B cell (primary cell): Measurements from ENCODE around the gene BAHCC1. TPM values are rescaled to one million over a fixed set of nuclear protein-coding genes. Genes with fewer than 3 reads are reported as not detected.

Experiments
- ATAC-seq: fragments of 200-7000 bp; cut with Tn5 transposase; one replicate; pipeline ENCODE4 v1.10.0; 2021; ENCODE audit warnings: low read depth, mild to moderate bottlenecking, moderate number of reproducible peaks, moderate library complexity
- CTCF ChIA-PET: fragments of 350-600 bp; sonication (Branson Sonifier 250); formaldehyde crosslinking; loops from one replicate; lab custom pipeline; 2021; ENCODE audit warnings: antibody characterized with exemption, inconsistent platforms; lab: Charles Lee
- POLR2A ChIA-PET: fragments of 350-600 bp; sonication (Branson Sonifier 250); formaldehyde crosslinking; loops from one replicate; lab custom pipeline; 2021; ENCODE audit warnings: antibody characterized with exemption; lab: Charles Lee
- DNase-seq: peaks from one replicate; pipeline ENCODE4 v3.0.0; 2013
- H2AFZ ChIP-seq: 2 replicates; pipeline ENCODE4 v1.6.1; 2012; ENCODE audit warnings: mild to moderate bottlenecking, low read depth, low read length; ENCODE audit not compliant: insufficient read depth, poor library complexity, severe bottlenecking
- H3K27ac ChIP-seq, 2 donors: 1 replicate in 1 of 2; 2 replicates in 1 of 2; pipeline ENCODE4 v1.5.1; 2012 to 2013; ENCODE audit warnings: low read length in 2 of 2, mild to moderate bottlenecking in 2 of 2, moderate library complexity in 1 of 2
- H3K27me3 ChIP-seq, 4 experiments: fragments of 200-600 bp in 1 of 4; sonication (generic) in 1 of 4; replicated peaks in 1 of 4; 1 replicate in 2 of 4; 2 replicates in 2 of 4; pipeline versions ENCODE4 v1.6.1 to v1.7.0; 2013 to 2016; ENCODE audit warnings: low read length in 3 of 4, mild to moderate bottlenecking in 2 of 4, mixed read lengths in 1 of 4, moderate library complexity in 1 of 4; ENCODE audit not compliant: insufficient read depth in 4 of 4, control insufficient read depth in 3 of 4; ENCODE audit errors: control extremely low read depth in 1 of 4
- H3K36me3 ChIP-seq, 2 experiments: replicated peaks in 1 of 2; 1 replicate in 1 of 2; 2 replicates in 1 of 2; pipeline versions ENCODE4 v1.6.1 to v1.7.1; 2013; ENCODE audit warnings: low read length in 1 of 2; ENCODE audit not compliant: insufficient read depth in 2 of 2, control insufficient read depth in 1 of 2; ENCODE audit errors: control extremely low read depth in 1 of 2, extremely low read depth in 1 of 2
- H3K4me1 ChIP-seq, 2 donors: fragments of 200-600 bp in 1 of 2; sonication (generic) in 1 of 2; 1 replicate in 1 of 2; 2 replicates in 1 of 2; pipeline versions ENCODE4 v1.5.1 to v1.6.1; 2013 to 2017; ENCODE audit warnings: low read length in 2 of 2; ENCODE audit not compliant: control insufficient read depth in 2 of 2, insufficient read depth in 2 of 2
- H3K4me2 ChIP-seq: replicated peaks from 2 replicates; pipeline ENCODE3; 2012; ENCODE audit warnings: mild to moderate bottlenecking, low read depth, low read length; ENCODE audit not compliant: poor library complexity, severe bottlenecking
- H3K4me3 ChIP-seq, 5 experiments: fragments of 200-600 bp in 1 of 5; sonication (generic) in 1 of 5; 1 replicate in 3 of 5; 2 replicates in 2 of 5; pipeline versions ENCODE4 v1.5.1 to v1.7.0; 2011 to 2016; ENCODE audit warnings: low read length in 4 of 5, mild to moderate bottlenecking in 4 of 5, low read depth in 2 of 5, control low read depth in 1 of 5, moderate library complexity in 1 of 5; ENCODE audit not compliant: insufficient read depth in 1 of 5; ENCODE audit errors: control extremely low read depth in 1 of 5, extremely low read depth in 1 of 5
- H3K79me2 ChIP-seq: fragments of 200-600 bp; sonication (generic); one replicate; pipeline ENCODE4 v1.6.0; 2016; ENCODE audit warnings: low read length; ENCODE audit not compliant: control insufficient read depth, insufficient read depth
- H3K9ac ChIP-seq: fragments of 200-600 bp; sonication (generic); 2 replicates; pipeline ENCODE4 v1.6.1; 2017; ENCODE audit warnings: mild to moderate bottlenecking, low read length, moderate library complexity
- H3K9me3 ChIP-seq, 3 donors: one replicate each; pipeline versions ENCODE4 v1.6.1 to v1.7.1; 2013; ENCODE audit warnings: low read length in 2 of 3; ENCODE audit not compliant: control insufficient read depth in 2 of 3, insufficient read depth in 1 of 3; ENCODE audit errors: control extremely low read depth in 1 of 3
- H4K20me1 ChIP-seq: 2 replicates; pipeline ENCODE4 v1.6.0; 2012; ENCODE audit warnings: mild to moderate bottlenecking, low read length; ENCODE audit not compliant: insufficient read depth, control insufficient read depth, poor library complexity, severe bottlenecking
- H3K27ac Mint-ChIP-seq: one replicate; pipeline ENCODE4 v1.8.0; 2021; ENCODE audit warnings: mixed read lengths
- H3K27me3 Mint-ChIP-seq: one replicate; pipeline ENCODE4 v1.8.0; 2021; ENCODE audit warnings: mixed read lengths
- H3K4me1 Mint-ChIP-seq: one replicate; pipeline ENCODE4 v1.8.0; 2021; ENCODE audit warnings: mixed read lengths
- H3K4me3 Mint-ChIP-seq: one replicate; pipeline ENCODE4 v1.8.0; 2021; ENCODE audit warnings: mixed read lengths
- H3K9me3 Mint-ChIP-seq: one replicate; pipeline ENCODE4 v1.8.0; 2022; ENCODE audit warnings: mixed read lengths; ENCODE audit not compliant: insufficient read depth
- CTCF ChIP-seq: fragments of 200-600 bp; IDR thresholded peaks from one replicate; pipeline ENCODE4 v1.8.0; 2022; ENCODE audit warnings: antibody characterized with exemption, mild to moderate bottlenecking
- EZH2 ChIP-seq: IDR thresholded peaks from 2 replicates; pipeline ENCODE4 v1.6.1; 2012; ENCODE audit warnings: borderline replicate concordance, low read depth, mild to moderate bottlenecking, moderate library complexity, low read length; ENCODE audit not compliant: insufficient read depth, poor library complexity, severe bottlenecking
- WGBS: methylation state at CpG from one replicate; pipeline ENCODE4 v1.1.5; 2013; ENCODE audit warnings: missing lambda C conversion rate; ENCODE audit not compliant: insufficient coverage; 5-methylcytosine and 5-hydroxymethylcytosine counted together
- intact Hi-C: fragments of 100-400 bp; cut with micrococcal nuclease; formaldehyde crosslinking; loops from one replicate; pipeline ENCODE4 v1.10.0; 2022
- polyA plus RNA-seq: library from polyadenylated mRNA; depleted of rRNA; stranded (reverse); fragments of >200 nt; gene quantifications from 2 replicates; pipeline ENCODE4 v1.2.3, GENCODE V29; 2012
- total RNA-seq, 2 donors: library from RNA; stranded (reverse); fragments of 120-200 nt in 1 of 2; gene quantifications; 1 replicate in 1 of 2; 2 replicates in 1 of 2; pipeline versions ENCODE4 v1.2.3 to v1.2.4, GENCODE V29; 2013 to 2022

BAHCC1 gene
- total and polyA plus RNA-seq, 2 donors (not counting 1 experiment from before 2014, with no cell fraction given): 0.12 to 0.48 TPM

GRCh38 chr17:81461607-81462500, 66.6 kb downstream of the BAHCC1 start:
- Histone ChIP-seq H3K27ac (no peak overlapping the region), H3K27me3 (no peaks in the 10 kb centered on the region), H3K79me2 (no peaks in the 10 kb centered on the region), H3K4me1 (no peaks in the 10 kb centered on the region), H3K4me2 (no peak overlapping the region), H3K9me3 (peaks cover 0 to 4% (median 0%) of the 10 kb centered on the region in 3 donors), H4K20me1 (no peaks in the 10 kb centered on the region), H3K9ac (no peak overlapping the region), H3K4me3 (no peak overlapping the region), H3K36me3 (no peaks in the 10 kb centered on the region), H2AFZ (no peak overlapping the region)
- no peak overlapping the region for H3K27ac Mint-ChIP-seq
- no peaks in the 10 kb centered on the region for H3K4me1 Mint-ChIP-seq
- ChIA-PET POLR2A (no interaction called here), CTCF (no interaction called here)
- intact Hi-C loops: no loop called here
- no peaks in the 10 kb centered on the region for H3K9me3 Mint-ChIP-seq
- 93% methylated on average over 46 of the region's 50 CpGs for WGBS
- TF ChIP-seq EZH2: no peak
- TF ChIP-seq CTCF: no peak
- no peak for ATAC-seq
- H3K4me3 Mint-ChIP-seq: no peak overlapping the region
- H3K27me3 Mint-ChIP-seq: no peaks in the 10 kb centered on the region
- no peak for DNase-seq

GRCh38 chr17:81462506-81463125, 67.4 kb downstream of the BAHCC1 start:
- H3K27me3 ChIP-seq: no peaks in the 10 kb centered on the region
- no peaks in the 10 kb centered on the region for H4K20me1 ChIP-seq
- H3K4me3 ChIP-seq: no peak overlapping the region
- no peaks in the 10 kb centered on the region for H3K36me3 ChIP-seq
- DNase-seq (no peak), ATAC-seq (no peak)
- Mint-ChIP-seq H3K9me3 (no peaks in the 10 kb centered on the region), H3K27me3 (no peaks in the 10 kb centered on the region), H3K27ac (peak overlapping the region; percentile 41), H3K4me1 (no peaks in the 10 kb centered on the region), H3K4me3 (no peak overlapping the region)
- H3K9me3 ChIP-seq: no peaks in the 10 kb centered on the region
- WGBS: 91% methylated on average over 30 of the region's 33 CpGs
- POLR2A ChIA-PET: no interaction called here
- H3K79me2 ChIP-seq: no peaks in the 10 kb centered on the region
- no peak overlapping the region for H3K27ac ChIP-seq
- no peak overlapping the region for H3K4me2 ChIP-seq
- CTCF ChIA-PET: no interaction called here
- TF ChIP-seq CTCF (no peak), EZH2 (no peak)
- intact Hi-C loops: no loop called here
- no peaks in the 10 kb centered on the region for H3K4me1 ChIP-seq
- no peak overlapping the region for H2AFZ ChIP-seq
- H3K9ac ChIP-seq: no peak overlapping the region
